Ishikawa (cell line): ENCODE results near the gene TMEM131.

Source experiments
- EP300 ChIP-seq: IDR thresholded peaks from 2 replicates; pipeline ENCODE4 v1.6.1; 2012; ENCODE audit warnings: borderline replicate concordance
- TCF12 ChIP-seq: IDR thresholded peaks from 2 replicates; pipeline ENCODE4 v1.6.1; 2012; ENCODE audit warnings: low read depth

GRCh38 chr2:97840198-97840597 is 155.6 kb downstream of the TMEM131 start:
- TF ChIP-seq TCF12 (no peak), EP300 (no peak)
